Adrenal gland (tissue), 12 donors: ENCODE data around the gene SSR1. TPM values are rescaled to one million over a fixed set of nuclear protein-coding genes. Genes with fewer than 3 reads are reported as not detected.
A peak's percentile ranks its signal among the peaks of the same experiment; 100 is the strongest.
"Not testable (repeated sequence)": the region's sequence is repeated elsewhere in the genome, so short reads cannot be mapped to it uniquely, and the experiment has no call there.

ENCODE experiments used
- DNase-seq, 7 donors: peaks; one replicate each; pipeline ENCODE4 v3.0.0-alpha.2; 2019 to 2020
- H3K27ac ChIP-seq, 5 donors: fragments of 200-600 bp; sonication (generic) in 4 of 5; 1 replicate in 3 of 5; 2 replicates in 2 of 5; pipeline versions ENCODE4 v1.5.1 to v1.8.0; 2016 to 2020; ENCODE audit warnings: mild to moderate bottlenecking in 1 of 5
- H3K27me3 ChIP-seq: fragments of 200-600 bp; 2 replicates; pipeline ENCODE4 v1.8.0; 2021
- H3K36me3 ChIP-seq, 2 donors: fragments of 200-600 bp; replicated peaks in 1 of 2; 1 replicate in 1 of 2; 2 replicates in 1 of 2; pipeline versions ENCODE4 v1.5.1 to v1.8.0; 2018 to 2022
- H3K4me1 ChIP-seq, 2 donors: fragments of 200-600 bp; replicated peaks in 1 of 2; 1 replicate in 1 of 2; 2 replicates in 1 of 2; pipeline versions ENCODE4 v1.5.1 to v1.8.0; 2018 to 2021
- H3K4me3 ChIP-seq, 4 donors: fragments of 200-600 bp; sonication (generic) in 3 of 4; one replicate each; pipeline ENCODE4 v1.5.1; 2016 to 2018
- H3K9me3 ChIP-seq, 3 donors: fragments of 200-600 bp; sonication (generic) in 1 of 3; replicated peaks in 1 of 3; 1 replicate in 2 of 3; 2 replicates in 1 of 3; pipeline versions ENCODE4 v1.5.1 to v1.8.0; 2016 to 2021
- CTCF ChIP-seq, 6 experiments: fragments of 450-650 bp in 4 of 6; fragments of 200-600 bp in 2 of 6; sonication (generic) in 1 of 6; IDR thresholded peaks; 1 replicate in 5 of 6; 2 replicates in 1 of 6; pipeline versions ENCODE4 v1.5.1 to v1.8.0; 2016 to 2021; ENCODE audit warnings: antibody characterized with exemption in 6 of 6, mild to moderate bottlenecking in 2 of 6, moderate library complexity in 1 of 6
- POLR2A ChIP-seq, 2 donors: fragments of 450-650 bp; IDR thresholded peaks; one replicate each; pipeline ENCODE4 v1.6.1; 2017; ENCODE audit warnings: antibody characterized with exemption in 2 of 2, mild to moderate bottlenecking in 2 of 2, moderate library complexity in 1 of 2
- WGBS, 4 donors: extraction: QIAGEN DNeasy Blood & Tissue Kit in 2 of 4; methylation state at CpG; one replicate each; pipeline versions ENCODE4 v1.1.5 to v1.1.7; 2013 to 2017; 5-methylcytosine and 5-hydroxymethylcytosine counted together
- intact Hi-C, 2 donors: fragments of 100-400 bp; cut with DNase I; formaldehyde crosslinking; loops; one replicate each; pipeline versions ENCODE4 v1.14.1 to v1.15.0; 2022 to 2023
- polyA plus RNA-seq, 3 donors: library from polyadenylated mRNA; stranded (reverse); fragments of 200-250 nt in 2 of 3; fragments of 350-450 nt in 1 of 3; fragmentation: Illumina TruSeq in 1 of 3; extraction: RNeasy Lipid Tissue Mini Kit (QIAGEN cat#74804) in 1 of 3; gene quantifications; one replicate each; pipeline ENCODE4 v1.2.3, GENCODE V29; 2013 to 2014
- total RNA-seq, 9 donors: library from RNA; depleted of rRNA in 4 of 9; stranded (reverse); fragments of >200 nt in 4 of 9; fragments of 120-200 nt in 1 of 9; fragmentation: NEBNext Ultra II Directional in 1 of 9; extraction: Animal tissue kit (Norgen Biotek cat#: 25700) in 1 of 9; gene quantifications; one replicate each; pipeline versions ENCODE4 v1.1.0 to v1.2.4, GENCODE V29; 2013 to 2023
- donor health status: healthy with polysubstance abuse.
- donor health status: Bipolar disorder and iron deficiency.
- donor health status: DM: yes; HTN: yes; CAD: no.
- donor health status: DM: no; HTN: no; CAD: no.
- donor health status: DM: no; HTN: no; CAD: no.
- donor health status: DM: yes; HTN: yes; CAD: no.

Gene SSR1
- total and polyA plus RNA-seq, 12 donors = 9.7 to 281 (median 96.3) TPM

GRCh38 chr6:7268362-7268761 lies 44.6 kb downstream of the SSR1 start:
- Histone ChIP-seq H3K4me1 (no peaks in the 10 kb centered on the region), H3K27me3 (no peaks in the 10 kb centered on the region), H3K4me3 (no peak overlapping the region), H3K36me3 (no peaks in the 10 kb centered on the region), H3K9me3 (no peaks in the 10 kb centered on the region), H3K27ac (no peak overlapping the region)
- intact Hi-C loops = no loop called here
- no peak for TF ChIP-seq POLR2A (IDR thresholded peaks at IDR 0.05)
- TF ChIP-seq CTCF (IDR thresholded peaks at IDR 0.05) = no peak
- 84 to 93% (median 92%) methylated on average over 11 to 20 of the region's 20 CpGs for WGBS, 4 donors
- peak in 3 of 7 donors; percentile 5 to 43 (median 20) for DNase-seq

DNA sequence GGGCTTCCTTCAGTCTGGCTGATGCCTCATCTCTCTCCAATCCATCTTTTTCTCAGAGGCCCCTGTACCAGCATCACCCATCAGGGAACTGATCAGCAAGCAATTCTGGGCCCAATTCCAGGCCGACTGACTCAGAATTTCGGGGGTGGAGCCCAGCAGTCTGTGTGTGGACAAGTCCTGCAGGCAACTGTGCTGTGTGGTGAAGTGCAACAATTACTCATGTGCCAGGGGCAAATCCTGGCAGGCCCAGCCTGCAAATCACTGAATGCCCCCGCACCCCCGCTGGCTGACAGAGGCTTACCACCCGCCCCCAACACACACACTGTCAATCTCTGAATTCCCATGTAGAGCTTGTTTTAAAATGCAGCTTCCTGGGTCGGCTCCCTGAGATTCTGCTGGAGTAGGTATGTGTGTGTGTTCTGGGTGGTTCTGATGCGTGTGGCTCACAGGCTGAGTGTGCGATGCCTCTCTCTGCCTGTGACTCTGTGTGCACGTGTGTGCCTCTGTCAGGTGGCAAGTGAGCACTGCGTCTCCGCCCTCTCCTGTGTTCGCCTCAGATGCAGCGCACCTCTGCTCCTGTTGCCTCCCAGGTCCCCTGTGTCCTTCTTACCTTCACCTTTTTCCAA lies 45.4 kb downstream of the SSR1 start:
- no peaks in the 10 kb centered on the region for H3K4me1 ChIP-seq
- H3K4me3 ChIP-seq = no peak overlapping the region
- no peaks in the 10 kb centered on the region for H3K9me3 ChIP-seq
- H3K27ac ChIP-seq = peak overlapping the region in 1 of 5 donors; percentile 75
- H3K36me3 ChIP-seq = no peaks in the 10 kb centered on the region
- intact Hi-C loops = no loop called here
- WGBS, 4 donors = 38 to 55% (median 44%) methylated on average over 11 to 13 of the region's 13 CpGs
- DNase-seq = peak; percentile 88 to 96 (median 95)
- TF ChIP-seq POLR2A (IDR thresholded peaks at IDR 0.05) (no peak), CTCF (IDR thresholded peaks at IDR 0.05) (no peak)
- no peaks in the 10 kb centered on the region for H3K27me3 ChIP-seq

- DNase-seq = no peak
- no peaks in the 10 kb centered on the region for H3K27me3 ChIP-seq
- WGBS, 4 donors = 60 to 87% (median 77%) methylated on average over 2 to 8 of the region's 8 CpGs
- TF ChIP-seq POLR2A (IDR thresholded peaks at IDR 0.05) (no peak), CTCF (IDR thresholded peaks at IDR 0.05) (no peak)
- intact Hi-C loops = no loop called here
- no peak overlapping the region for H3K4me3 ChIP-seq
- H3K27ac ChIP-seq = no peak overlapping the region
- H3K9me3 ChIP-seq = no peaks in the 10 kb centered on the region
- H3K36me3 ChIP-seq = no peaks in the 10 kb centered on the region
- H3K4me1 ChIP-seq = peaks cover 0 to under 1% of the 10 kb centered on the region in 2 donors
Measured at GRCh38 chr6:7267071-7267465, 45.9 kb downstream of the SSR1 start.

DNA sequence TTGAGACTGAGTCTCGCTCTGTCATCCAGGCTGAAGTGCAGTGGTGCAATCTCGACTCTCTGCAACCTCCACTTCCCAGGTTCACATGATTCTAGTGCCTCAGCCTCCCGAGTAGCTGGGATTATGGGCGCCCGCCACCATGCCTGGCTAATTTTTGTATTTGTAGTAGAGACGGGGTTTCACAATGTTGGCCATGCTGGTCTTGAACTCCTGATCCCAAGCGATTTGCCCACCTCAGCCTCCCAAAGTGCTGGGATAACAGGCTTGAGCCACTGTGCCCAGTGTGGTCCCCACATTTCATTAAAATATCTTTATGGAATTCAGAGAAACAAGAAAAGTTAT lies 47.6 kb downstream of the SSR1 start:
- intact Hi-C loops = not testable (repeated sequence)

More for the DNA sequence above, 47.6 kb downstream of the SSR1 start:
- H3K9me3 ChIP-seq, H3K27ac ChIP-seq, H3K36me3 ChIP-seq, H3K4me3 ChIP-seq, H3K27me3 ChIP-seq: not testable (repeated sequence)
- WGBS, 4 donors = 91 to 96% (median 94%) methylated on average over 7 of the region's 7 CpGs
- H3K4me1 ChIP-seq = peaks cover 12 to 13% of the 10 kb centered on the region in 2 donors
- peak in 2 of 7 donors; percentile 8 to 10 for DNase-seq
